ENCODE results near the gene SLC30A3. TPM values are rescaled to one million over a fixed set of nuclear protein-coding genes. Genes with fewer than 3 reads are reported as not detected.
A peak's percentile ranks its signal among the peaks of the same experiment; 100 is the strongest.

SLC30A3 gene
- total RNA-seq, 2 donors from 2014 or later: 5.7 to 9.4 TPM

DNA sequence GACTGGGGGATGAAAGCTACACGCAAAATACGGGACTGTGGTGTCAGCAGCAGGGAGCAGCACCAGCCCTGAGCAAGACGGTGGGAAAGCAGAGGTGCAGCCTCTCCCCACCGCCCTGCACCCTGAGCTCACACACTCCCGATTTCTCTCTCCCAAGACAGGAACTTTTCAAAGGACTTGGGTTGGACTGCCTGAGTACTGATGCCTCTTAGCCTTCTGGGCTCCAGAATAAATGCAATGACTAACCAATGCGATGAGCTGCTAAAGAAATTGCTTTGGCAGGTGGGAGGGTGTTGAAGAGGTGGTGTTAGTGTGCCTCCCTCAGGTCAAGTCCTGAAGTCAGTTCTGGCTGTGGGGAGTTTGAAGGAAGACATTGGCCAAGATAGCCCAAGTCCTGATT is 29.0 kb upstream of the SLC30A3 start:
- Histone ChIP-seq H3K27ac (peak overlapping the region; percentile 15 to 29), H3K9me3 (no peaks in the 10 kb centered on the region), H3K27me3 (no peaks in the 10 kb centered on the region), H3K4me1 (peaks cover 0 to 46% of the 10 kb centered on the region in 2 donors), H3K36me3 (no peaks in the 10 kb centered on the region), H3K4me3 (no peak overlapping the region)
- TF ChIP-seq, protein P1, sequence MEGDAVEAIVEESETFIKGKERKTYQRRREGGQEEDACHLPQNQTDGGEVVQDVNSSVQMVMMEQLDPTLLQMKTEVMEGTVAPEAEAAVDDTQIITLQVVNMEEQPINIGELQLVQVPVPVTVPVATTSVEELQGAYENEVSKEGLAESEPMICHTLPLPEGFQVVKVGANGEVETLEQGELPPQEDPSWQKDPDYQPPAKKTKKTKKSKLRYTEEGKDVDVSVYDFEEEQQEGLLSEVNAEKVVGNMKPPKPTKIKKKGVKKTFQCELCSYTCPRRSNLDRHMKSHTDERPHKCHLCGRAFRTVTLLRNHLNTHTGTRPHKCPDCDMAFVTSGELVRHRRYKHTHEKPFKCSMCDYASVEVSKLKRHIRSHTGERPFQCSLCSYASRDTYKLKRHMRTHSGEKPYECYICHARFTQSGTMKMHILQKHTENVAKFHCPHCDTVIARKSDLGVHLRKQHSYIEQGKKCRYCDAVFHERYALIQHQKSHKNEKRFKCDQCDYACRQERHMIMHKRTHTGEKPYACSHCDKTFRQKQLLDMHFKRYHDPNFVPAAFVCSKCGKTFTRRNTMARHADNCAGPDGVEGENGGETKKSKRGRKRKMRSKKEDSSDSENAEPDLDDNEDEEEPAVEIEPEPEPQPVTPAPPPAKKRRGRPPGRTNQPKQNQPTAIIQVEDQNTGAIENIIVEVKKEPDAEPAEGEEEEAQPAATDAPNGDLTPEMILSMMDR (IDR thresholded peaks at IDR 0.05): no peak
- DNase-seq (ENCODE audit: low spot score): no peak

DNA sequence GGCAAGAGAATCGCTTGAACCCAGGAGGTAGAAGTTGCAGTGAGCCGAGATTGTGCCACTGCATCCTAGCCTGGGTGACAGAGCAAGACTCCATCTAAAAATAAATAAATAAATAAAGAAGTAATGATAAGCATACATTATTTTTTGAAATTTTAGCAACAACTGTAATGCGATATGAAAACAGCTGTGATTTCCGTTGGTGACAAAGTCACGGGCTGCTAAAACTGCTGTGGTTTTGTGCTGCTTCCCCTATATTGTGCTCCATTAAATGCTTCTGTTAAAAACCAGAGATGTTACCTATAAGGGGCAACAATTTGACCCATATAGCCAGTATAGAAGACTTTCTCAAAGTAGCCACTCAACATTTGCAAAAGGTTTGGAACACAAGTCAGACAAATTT is 27.7 kb upstream of the SLC30A3 start:
- Histone ChIP-seq H3K4me3 (no peak overlapping the region), H3K27ac (no peak overlapping the region), H3K4me1 (peaks cover 0 to 48% of the 10 kb centered on the region in 2 donors), H3K27me3 (no peaks in the 10 kb centered on the region), H3K36me3 (no peaks in the 10 kb centered on the region), H3K9me3 (no peaks in the 10 kb centered on the region)
- TF ChIP-seq, protein P1 (IDR thresholded peaks at IDR 0.05): no peak
- DNase-seq (ENCODE audit: low spot score): no peak

DNA sequence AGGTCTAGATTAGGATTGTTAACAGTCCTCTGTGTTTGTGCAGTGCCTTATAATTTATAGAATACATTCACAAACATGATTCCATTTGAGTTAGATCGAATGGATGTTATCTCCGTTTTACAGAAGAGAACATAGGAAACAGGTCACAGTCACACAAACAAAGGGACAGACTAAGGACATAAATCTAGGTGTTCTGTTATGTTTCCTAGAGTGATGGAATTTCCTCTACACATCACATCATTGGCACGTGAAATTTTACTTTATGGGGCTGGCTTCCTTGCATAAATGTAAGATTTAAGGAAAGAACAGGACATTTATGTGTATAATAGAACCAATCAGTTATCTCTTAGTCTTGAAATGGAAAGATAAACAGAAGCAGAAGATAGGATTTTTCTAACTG is 25.8 kb upstream of the SLC30A3 start:
- TF ChIP-seq, protein P1 (IDR thresholded peaks at IDR 0.05): no peak
- no peak for DNase-seq (ENCODE audit: low spot score)
- no peak overlapping the region for H3K4me3 ChIP-seq
- H3K27me3 ChIP-seq: no peaks in the 10 kb centered on the region
- H3K36me3 ChIP-seq: no peaks in the 10 kb centered on the region
- H3K9me3 ChIP-seq: no peaks in the 10 kb centered on the region
- H3K27ac ChIP-seq: peak overlapping the region in 1 of 2 donors; percentile 21
- peaks cover 0 to 35% of the 10 kb centered on the region in 2 donors for H3K4me1 ChIP-seq

DNA sequence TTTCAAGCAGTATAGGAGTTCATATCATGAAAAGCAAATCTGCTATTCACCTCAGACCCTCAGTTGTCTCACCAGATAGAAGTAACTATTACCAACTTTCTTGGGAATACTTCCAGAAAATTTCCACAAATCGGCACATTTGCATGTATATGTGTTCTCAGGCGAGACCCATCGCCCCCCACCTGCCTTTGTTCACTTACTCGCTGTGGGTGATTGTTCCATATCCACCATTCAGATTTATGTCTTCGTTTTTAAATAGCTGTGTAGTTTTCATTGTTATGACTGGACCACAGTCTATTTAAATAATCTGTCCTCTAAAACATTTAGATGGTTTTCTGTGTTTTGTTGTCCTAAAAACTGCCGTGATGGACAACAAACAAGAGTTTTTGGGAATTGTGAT is 22.6 kb upstream of the SLC30A3 start:
- H3K4me1 ChIP-seq: peaks cover 0 to 37% of the 10 kb centered on the region in 2 donors
- no peak for DNase-seq (ENCODE audit: low spot score)
- TF ChIP-seq, protein P1 (IDR thresholded peaks at IDR 0.05): no peak
- H3K27ac ChIP-seq: peak overlapping the region in 1 of 2 donors; percentile 19
- no peaks in the 10 kb centered on the region for H3K36me3 ChIP-seq
- H3K9me3 ChIP-seq: no peaks in the 10 kb centered on the region
- H3K4me3 ChIP-seq: peak overlapping the region; percentile 48 to 65
- no peaks in the 10 kb centered on the region for H3K27me3 ChIP-seq

DNA sequence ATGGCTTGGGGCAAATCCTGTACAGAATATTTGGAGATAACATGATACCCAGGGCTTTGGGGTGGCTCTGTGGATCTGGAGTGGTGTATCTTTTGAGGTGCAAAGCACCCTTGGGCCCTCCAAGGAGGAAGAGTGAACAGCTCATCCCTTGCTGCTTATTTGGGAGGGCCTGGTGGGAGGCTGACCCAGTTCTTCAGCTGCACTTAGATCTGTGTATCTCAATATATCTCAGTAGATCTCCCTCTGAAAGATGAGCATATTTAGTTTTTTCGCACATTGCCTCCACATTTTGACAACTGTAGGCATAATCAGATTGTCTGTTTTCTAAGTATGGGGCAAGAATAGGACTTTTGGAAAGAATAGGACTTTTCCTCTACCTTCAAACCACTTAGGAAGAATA is 22.1 kb upstream of the SLC30A3 start:
- H3K27ac ChIP-seq: peak overlapping the region; percentile 84 to 96
- no peaks in the 10 kb centered on the region for H3K9me3 ChIP-seq
- no peaks in the 10 kb centered on the region for H3K27me3 ChIP-seq
- no peaks in the 10 kb centered on the region for H3K36me3 ChIP-seq
- H3K4me1 ChIP-seq: peaks cover 0 to 42% of the 10 kb centered on the region in 2 donors
- DNase-seq (ENCODE audit: low spot score): no peak
- TF ChIP-seq, protein P1 (IDR thresholded peaks at IDR 0.05): no peak
- H3K4me3 ChIP-seq: peak overlapping the region; percentile 48 to 65

DNA sequence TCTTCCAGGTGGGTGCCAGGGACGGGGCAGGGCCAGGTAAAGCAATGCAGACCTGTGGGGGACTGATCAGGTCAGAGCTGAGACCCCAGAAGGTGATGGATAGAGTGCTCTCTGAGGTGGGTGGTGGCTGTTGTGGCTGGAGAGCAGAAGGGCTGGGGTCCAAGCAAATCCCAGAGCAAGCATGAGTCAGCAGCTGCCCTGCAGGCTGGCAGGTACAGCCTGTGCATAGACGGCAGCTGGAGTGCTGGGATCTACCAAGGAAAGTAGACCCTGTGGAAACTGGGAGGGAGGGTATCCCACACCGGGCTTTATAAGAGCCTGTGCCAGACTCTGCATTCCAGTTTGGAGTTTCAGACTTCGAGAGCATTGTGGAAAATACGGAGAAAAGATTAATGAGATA is 20.0 kb upstream of the SLC30A3 start:
- no peak for DNase-seq (ENCODE audit: low spot score)
- H3K27ac ChIP-seq: peak overlapping the region; percentile 84 to 96
- H3K4me1 ChIP-seq: peaks cover 0 to 32% of the 10 kb centered on the region in 2 donors
- no peaks in the 10 kb centered on the region for H3K27me3 ChIP-seq
- H3K4me3 ChIP-seq: peak overlapping the region; percentile 48 to 65
- H3K36me3 ChIP-seq: no peaks in the 10 kb centered on the region
- TF ChIP-seq, protein P1 (IDR thresholded peaks at IDR 0.05): no peak
- no peaks in the 10 kb centered on the region for H3K9me3 ChIP-seq
